Tibial nerve (tissue), 4 donors: ENCODE results near the gene GGPS1.

Experiments used
- EP300 ChIP-seq, 2 donors: sonication (generic); formaldehyde crosslinking; IDR thresholded peaks; one replicate each; pipeline ENCODE4 v1.6.1; 2017; ENCODE audit warnings: antibody characterized with exemption in 2 of 2, mild to moderate bottlenecking in 1 of 2
- TF ChIP-seq, protein P1 (sequence below), 5 experiments: fragments of 200-600 bp in 3 of 5; fragments of 450-650 bp in 2 of 5; sonication (generic) in 3 of 5; IDR thresholded peaks; one replicate each; pipeline ENCODE4 v1.5.1; 2016 to 2019; ENCODE audit warnings: antibody characterized with exemption in 5 of 5, mild to moderate bottlenecking in 3 of 5, moderate library complexity in 2 of 5

DNA sequence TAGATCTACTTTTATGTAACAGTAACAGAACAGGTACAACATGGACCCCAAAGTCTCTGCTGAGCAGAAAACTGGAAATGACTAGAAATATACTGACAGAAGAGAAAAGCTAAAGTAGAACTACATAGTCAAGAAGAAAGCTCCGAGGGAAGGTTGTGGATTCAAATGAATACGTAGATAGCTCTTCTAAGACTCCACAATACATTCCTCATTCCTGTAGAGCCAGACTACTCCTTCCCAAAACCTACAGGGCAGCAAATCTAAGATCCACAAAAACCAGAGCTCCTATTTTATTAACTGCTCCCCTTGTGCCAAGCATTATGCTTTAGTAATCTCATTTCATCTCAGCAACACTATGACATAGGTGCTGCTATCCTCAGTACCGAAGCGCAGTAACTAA lies 35.6 kb upstream of the GGPS1 start:
- TF ChIP-seq, protein P1, sequence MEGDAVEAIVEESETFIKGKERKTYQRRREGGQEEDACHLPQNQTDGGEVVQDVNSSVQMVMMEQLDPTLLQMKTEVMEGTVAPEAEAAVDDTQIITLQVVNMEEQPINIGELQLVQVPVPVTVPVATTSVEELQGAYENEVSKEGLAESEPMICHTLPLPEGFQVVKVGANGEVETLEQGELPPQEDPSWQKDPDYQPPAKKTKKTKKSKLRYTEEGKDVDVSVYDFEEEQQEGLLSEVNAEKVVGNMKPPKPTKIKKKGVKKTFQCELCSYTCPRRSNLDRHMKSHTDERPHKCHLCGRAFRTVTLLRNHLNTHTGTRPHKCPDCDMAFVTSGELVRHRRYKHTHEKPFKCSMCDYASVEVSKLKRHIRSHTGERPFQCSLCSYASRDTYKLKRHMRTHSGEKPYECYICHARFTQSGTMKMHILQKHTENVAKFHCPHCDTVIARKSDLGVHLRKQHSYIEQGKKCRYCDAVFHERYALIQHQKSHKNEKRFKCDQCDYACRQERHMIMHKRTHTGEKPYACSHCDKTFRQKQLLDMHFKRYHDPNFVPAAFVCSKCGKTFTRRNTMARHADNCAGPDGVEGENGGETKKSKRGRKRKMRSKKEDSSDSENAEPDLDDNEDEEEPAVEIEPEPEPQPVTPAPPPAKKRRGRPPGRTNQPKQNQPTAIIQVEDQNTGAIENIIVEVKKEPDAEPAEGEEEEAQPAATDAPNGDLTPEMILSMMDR (IDR thresholded peaks at IDR 0.05), result no peak
- TF ChIP-seq EP300 (IDR thresholded peaks at IDR 0.05), result no peak
